ENCODE measurements around the gene MAP2.

GRCh38 chr2:209768557-209768956 lies 344.7 kb downstream of the MAP2 start:
- TF ChIP-seq EP300 (IDR thresholded peaks at IDR 0.05) (no peak), CTCF (IDR thresholded peaks at IDR 0.05) (no peak), POLR2A (IDR thresholded peaks at IDR 0.05) (no peak)

Data from ovary (tissue), 3 donors.